Karpas-422 (cell line): ENCODE data around the gene MCRIP1. TPM values are rescaled to one million over a fixed set of nuclear protein-coding genes. Genes with fewer than 3 reads are reported as not detected.

Experiments
- DNase-seq: peaks from one replicate; pipeline ENCODE4 v3.0.0-alpha.2; 2015
- H2AFZ ChIP-seq: fragments of 200-600 bp; sonication (generic); 2 replicates; pipeline ENCODE4 v1.6.1; 2014; ENCODE audit warnings: antibody characterized with exemption, low read length, mixed read lengths
- H3K27ac ChIP-seq: fragments of 200-600 bp; sonication (generic); 2 replicates; pipeline ENCODE4 v1.5.1; 2014; ENCODE audit warnings: mild to moderate bottlenecking, low read length, moderate library complexity
- H3K27me3 ChIP-seq: fragments of 200-600 bp; sonication (generic); 2 replicates; pipeline ENCODE4 v1.6.1; 2014; ENCODE audit warnings: low read length, mixed read lengths
- H3K36me3 ChIP-seq: fragments of 200-600 bp; sonication (generic); 2 replicates; pipeline ENCODE4 v1.6.1; 2014; ENCODE audit warnings: low read length, mixed read lengths; ENCODE audit not compliant: insufficient read depth
- H3K4me1 ChIP-seq: fragments of 200-600 bp; sonication (generic); 2 replicates; pipeline ENCODE4 v1.6.1; 2014; ENCODE audit warnings: mild to moderate bottlenecking, low read length, mixed read lengths
- H3K4me2 ChIP-seq: fragments of 200-600 bp; sonication (generic); 2 replicates; pipeline ENCODE4 v1.6.1; 2014; ENCODE audit warnings: low read length, low read depth, mild to moderate bottlenecking; ENCODE audit not compliant: poor library complexity, severe bottlenecking
- H3K4me3 ChIP-seq: fragments of 200-600 bp; sonication (generic); 2 replicates; pipeline ENCODE4 v1.5.1; 2014; ENCODE audit warnings: mild to moderate bottlenecking, antibody characterized with exemption, low read length, mixed read lengths
- H3K79me2 ChIP-seq: fragments of 200-600 bp; sonication (generic); 2 replicates; pipeline ENCODE4 v1.6.1; 2014; ENCODE audit warnings: mild to moderate bottlenecking, low read length, mixed read lengths
- H3K9ac ChIP-seq: fragments of 200-600 bp; sonication (generic); 2 replicates; pipeline ENCODE4 v1.6.0; 2014; ENCODE audit warnings: low read length
- H3K9me2 ChIP-seq: fragments of 200-600 bp; sonication (generic), shearing (Covaris generic); replicated peaks from 2 replicates; pipeline ENCODE4 v1.6.0; 2014; ENCODE audit warnings: mild to moderate bottlenecking, low read length, moderate library complexity; ENCODE audit not compliant: insufficient read depth
- H3K9me3 ChIP-seq: fragments of 300-700, 200-600 bp; sonication (generic); 2 replicates; pipeline ENCODE4 v1.6.1; 2014; ENCODE audit warnings: low read length, mixed read lengths
- H4K20me1 ChIP-seq: fragments of 200-600 bp; sonication (generic); 2 replicates; pipeline ENCODE4 v1.6.1; 2014; ENCODE audit warnings: mild to moderate bottlenecking, antibody characterized with exemption, low read length, low read depth; ENCODE audit not compliant: insufficient read depth
- total RNA-seq: library from RNA; depleted of rRNA; stranded (reverse); fragments of >200 nt; shearing (Covaris generic); gene quantifications from 2 replicates; pipeline ENCODE4 v1.2.3, GENCODE V29; 2014; ENCODE audit warnings: low replicate concordance

Gene MCRIP1
- total RNA-seq, 1 experiment from 2014 or later: 55.9 TPM

DNA sequence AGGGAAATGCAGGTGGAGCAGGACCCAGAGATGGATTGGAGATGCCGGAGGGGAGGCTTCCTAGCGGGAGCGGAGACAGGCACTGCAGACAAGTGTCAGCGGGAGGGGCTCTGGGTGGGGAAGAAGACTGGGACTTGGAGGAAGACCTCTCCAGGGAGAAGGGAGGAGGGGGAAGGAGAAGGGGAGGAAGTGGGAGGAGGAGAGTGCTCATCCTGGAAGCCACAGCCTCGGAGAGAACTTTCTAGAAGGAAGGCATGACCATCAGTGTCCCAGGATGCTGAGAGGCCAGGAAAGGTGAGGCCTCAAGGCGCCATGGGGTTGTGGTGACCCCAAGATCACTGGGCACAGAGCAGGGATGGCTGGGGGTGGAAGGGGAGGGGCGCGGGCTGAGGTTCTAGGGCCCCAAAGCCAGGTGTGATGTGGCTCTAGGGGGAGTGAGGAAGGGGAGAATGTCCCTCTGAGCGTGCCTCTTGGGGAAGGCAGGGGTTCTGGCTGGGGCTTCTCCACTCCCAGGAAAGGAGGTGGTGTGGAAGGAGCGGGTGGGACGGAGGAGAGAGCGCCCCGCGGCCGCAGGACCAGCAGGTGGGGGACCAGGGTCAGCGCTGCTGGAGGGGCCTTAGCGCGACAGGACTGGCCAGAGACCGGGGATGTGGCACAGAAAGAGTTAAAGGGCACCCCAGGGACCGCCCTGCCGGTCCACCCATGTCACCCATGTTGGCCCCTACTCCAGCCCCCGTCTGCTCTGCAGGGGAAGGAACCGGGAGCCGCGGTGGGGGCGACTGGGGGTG, 30.0 kb downstream of the MCRIP1 start:
- Histone ChIP-seq H3K9ac (no peak overlapping the region), H3K9me3 (no peaks in the 10 kb centered on the region), H3K27ac (no peak overlapping the region), H3K4me2 (no peak overlapping the region), H3K4me3 (no peak overlapping the region), H4K20me1 (no peaks in the 10 kb centered on the region), H3K79me2 (no peaks in the 10 kb centered on the region), H3K4me1 (no peaks in the 10 kb centered on the region), H2AFZ (no peak overlapping the region), H3K9me2 (no peaks in the 10 kb centered on the region), H3K27me3 (no peaks in the 10 kb centered on the region), H3K36me3 (no peaks in the 10 kb centered on the region)
- no peak for DNase-seq

DNA sequence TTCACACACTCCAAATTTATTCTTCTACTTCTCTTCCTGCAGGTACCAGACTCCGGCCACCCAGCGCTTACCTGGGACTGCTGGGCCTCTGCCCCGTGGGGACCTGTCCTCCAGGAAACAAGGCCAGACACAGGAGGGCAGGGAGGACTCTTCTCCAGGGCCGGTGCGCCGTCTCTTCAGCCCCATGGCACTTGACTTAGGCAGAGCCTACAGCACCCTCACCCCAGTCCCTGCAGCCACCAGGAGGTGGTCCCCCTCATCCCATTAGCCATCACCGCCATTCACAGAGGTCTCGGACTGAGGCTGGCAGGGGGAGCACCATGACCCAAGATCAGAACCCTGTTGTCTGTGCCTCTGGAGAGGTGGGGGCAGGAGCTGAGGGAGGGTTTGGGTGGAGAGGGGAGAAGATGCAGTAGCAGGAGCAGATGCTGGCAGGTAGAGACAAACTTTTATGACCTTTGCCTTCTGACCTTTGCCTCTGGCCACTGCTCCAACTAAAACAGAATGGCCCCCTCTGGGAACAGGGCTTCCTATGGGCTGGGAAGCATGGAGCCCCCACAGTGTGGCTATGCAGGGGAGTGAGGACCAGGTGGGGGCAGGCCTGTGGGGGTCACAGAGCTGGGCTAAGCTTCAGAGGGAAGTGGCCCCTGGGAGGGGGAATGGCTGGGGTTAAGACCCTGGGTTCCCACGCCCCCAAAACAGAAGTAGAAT, 30.9 kb downstream of the MCRIP1 start:
- no peaks in the 10 kb centered on the region for H3K79me2 ChIP-seq
- no peaks in the 10 kb centered on the region for H4K20me1 ChIP-seq
- no peaks in the 10 kb centered on the region for H3K9me2 ChIP-seq
- no peak overlapping the region for H2AFZ ChIP-seq
- no peak overlapping the region for H3K4me3 ChIP-seq
- no peak overlapping the region for H3K27ac ChIP-seq
- H3K4me2 ChIP-seq: no peak overlapping the region
- DNase-seq: no peak
- no peak overlapping the region for H3K9ac ChIP-seq
- no peaks in the 10 kb centered on the region for H3K9me3 ChIP-seq
- H3K4me1 ChIP-seq: no peaks in the 10 kb centered on the region
- H3K36me3 ChIP-seq: no peaks in the 10 kb centered on the region
- no peaks in the 10 kb centered on the region for H3K27me3 ChIP-seq

DNA sequence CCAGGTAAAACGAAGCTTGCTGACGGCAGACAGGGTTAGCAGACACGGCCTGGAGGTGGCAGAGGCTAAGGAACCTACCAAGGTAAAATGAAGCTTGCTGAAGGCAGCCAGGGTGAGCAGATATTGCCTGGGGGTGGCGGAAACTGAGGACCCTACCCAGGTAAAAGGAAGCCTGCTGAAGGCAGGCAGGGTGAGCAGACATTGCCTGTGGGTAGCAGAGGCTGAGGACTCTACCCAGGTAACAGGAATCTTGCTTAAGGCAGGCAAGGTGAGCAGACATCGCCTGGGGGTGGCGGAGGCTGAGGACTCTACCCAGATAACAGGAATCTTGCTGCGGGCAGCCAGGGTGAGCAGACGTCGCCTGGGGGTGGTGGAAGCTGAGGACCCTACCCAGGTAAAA, 31.8 kb downstream of the MCRIP1 start:
- Histone ChIP-seq H3K9ac (no peak overlapping the region), H3K36me3 (no peaks in the 10 kb centered on the region), H3K4me3 (no peak overlapping the region), H3K4me1 (no peaks in the 10 kb centered on the region), H2AFZ (no peak overlapping the region), H3K9me3 (no peaks in the 10 kb centered on the region), H3K9me2 (no peaks in the 10 kb centered on the region), H3K27me3 (no peaks in the 10 kb centered on the region), H3K27ac (no peak overlapping the region), H3K4me2 (no peak overlapping the region), H3K79me2 (no peaks in the 10 kb centered on the region), H4K20me1 (no peaks in the 10 kb centered on the region)
- no peak for DNase-seq

- no peak overlapping the region for H3K9ac ChIP-seq
- DNase-seq: no peak
- H3K4me2 ChIP-seq: no peak overlapping the region
- no peak overlapping the region for H2AFZ ChIP-seq
- H3K4me1 ChIP-seq: no peaks in the 10 kb centered on the region
- H3K27ac ChIP-seq: no peak overlapping the region
- no peaks in the 10 kb centered on the region for H3K27me3 ChIP-seq
- H3K79me2 ChIP-seq: no peaks in the 10 kb centered on the region
- peaks cover 7% of the 10 kb centered on the region; the same call in 1 of the 2 replicates for H3K9me3 ChIP-seq
- H3K4me3 ChIP-seq: no peak overlapping the region
- H4K20me1 ChIP-seq: no peaks in the 10 kb centered on the region
- H3K36me3 ChIP-seq: no peaks in the 10 kb centered on the region
- H3K9me2 ChIP-seq: no peaks in the 10 kb centered on the region
These were observed 38.6 kb downstream of the MCRIP1 start for GRCh38 chr17:81794509-81794908.

- no peak for DNase-seq
- H4K20me1 ChIP-seq: no peaks in the 10 kb centered on the region
- no peak overlapping the region for H2AFZ ChIP-seq
- no peak overlapping the region for H3K27ac ChIP-seq
- H3K9ac ChIP-seq: no peak overlapping the region
- no peaks in the 10 kb centered on the region for H3K27me3 ChIP-seq
- no peak overlapping the region for H3K4me3 ChIP-seq
- H3K4me1 ChIP-seq: no peaks in the 10 kb centered on the region
- no peak overlapping the region for H3K4me2 ChIP-seq
- H3K36me3 ChIP-seq: no peaks in the 10 kb centered on the region
- H3K79me2 ChIP-seq: no peaks in the 10 kb centered on the region
- H3K9me3 ChIP-seq: peaks cover 7% of the 10 kb centered on the region; the same call in 1 of the 2 replicates
- H3K9me2 ChIP-seq: no peaks in the 10 kb centered on the region
These were observed 39.0 kb downstream of the MCRIP1 start for GRCh38 chr17:81794074-81794476.

DNA sequence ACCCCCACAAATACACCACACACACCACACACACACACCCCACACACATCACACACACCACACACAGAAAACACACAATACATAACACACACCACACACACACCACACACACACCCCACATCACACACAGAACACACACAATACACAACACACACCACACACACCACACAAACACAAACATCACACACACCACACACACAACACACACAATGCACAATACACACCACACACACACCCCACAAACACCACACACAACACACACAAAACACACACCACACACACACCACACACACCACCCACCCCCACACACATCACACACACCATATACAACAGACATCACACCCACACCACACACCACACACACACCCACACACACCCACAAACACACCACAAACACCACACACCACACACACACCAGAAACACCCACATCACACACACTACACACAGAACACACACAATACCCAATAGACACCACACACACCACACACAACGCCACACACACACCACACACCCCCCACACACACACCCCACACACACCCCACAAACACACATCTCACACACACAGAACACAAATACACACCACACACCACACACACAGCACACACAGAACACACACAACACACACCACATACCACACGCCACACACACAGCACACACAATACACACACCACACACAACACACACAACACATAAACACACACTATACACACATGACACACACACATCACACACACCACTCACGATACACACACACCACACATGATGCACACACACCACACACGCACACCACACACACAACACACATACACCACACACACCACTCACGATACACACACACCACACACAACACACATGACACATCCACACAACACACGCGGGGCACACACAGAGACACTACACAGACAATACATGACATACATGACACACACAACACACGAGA, 40.1 kb downstream of the MCRIP1 start:
- Histone ChIP-seq H3K9me2 (no peaks in the 10 kb centered on the region), H3K9ac (no peak overlapping the region), H3K36me3 (no peaks in the 10 kb centered on the region), H3K4me1 (no peaks in the 10 kb centered on the region), H4K20me1 (no peaks in the 10 kb centered on the region), H3K79me2 (no peaks in the 10 kb centered on the region), H3K9me3 (peaks cover 7% of the 10 kb centered on the region; the same call in 1 of the 2 replicates), H3K27ac (no peak overlapping the region), H3K4me2 (no peak overlapping the region), H3K27me3 (no peaks in the 10 kb centered on the region), H2AFZ (no peak overlapping the region), H3K4me3 (no peak overlapping the region)
- no peak for DNase-seq
